B cell (primary cell): ENCODE measurements around the gene CTNNA1. TPM values are rescaled to one million over a fixed set of nuclear protein-coding genes. Genes with fewer than 3 reads are reported as not detected.

Experiments
- ATAC-seq: fragments of 200-7000 bp; cut with Tn5 transposase; one replicate; pipeline ENCODE4 v1.10.0; 2021; ENCODE audit warnings: low read depth, mild to moderate bottlenecking, moderate number of reproducible peaks, moderate library complexity
- CTCF ChIA-PET: fragments of 350-600 bp; sonication (Branson Sonifier 250); formaldehyde crosslinking; loops from one replicate; lab custom pipeline; 2021; ENCODE audit warnings: antibody characterized with exemption, inconsistent platforms; lab: Charles Lee
- POLR2A ChIA-PET: fragments of 350-600 bp; sonication (Branson Sonifier 250); formaldehyde crosslinking; loops from one replicate; lab custom pipeline; 2021; ENCODE audit warnings: antibody characterized with exemption; lab: Charles Lee
- DNase-seq: peaks from one replicate; pipeline ENCODE4 v3.0.0; 2013
- H2AFZ ChIP-seq: 2 replicates; pipeline ENCODE4 v1.6.1; 2012; ENCODE audit warnings: mild to moderate bottlenecking, low read depth, low read length; ENCODE audit not compliant: insufficient read depth, poor library complexity, severe bottlenecking
- H3K27ac ChIP-seq, 2 donors: 1 replicate in 1 of 2; 2 replicates in 1 of 2; pipeline ENCODE4 v1.5.1; 2012 to 2013; ENCODE audit warnings: low read length in 2 of 2, mild to moderate bottlenecking in 2 of 2, moderate library complexity in 1 of 2
- H3K27me3 ChIP-seq, 4 experiments: fragments of 200-600 bp in 1 of 4; sonication (generic) in 1 of 4; replicated peaks in 1 of 4; 1 replicate in 2 of 4; 2 replicates in 2 of 4; pipeline versions ENCODE4 v1.6.1 to v1.7.0; 2013 to 2016; ENCODE audit warnings: low read length in 3 of 4, mild to moderate bottlenecking in 2 of 4, mixed read lengths in 1 of 4, moderate library complexity in 1 of 4; ENCODE audit not compliant: insufficient read depth in 4 of 4, control insufficient read depth in 3 of 4; ENCODE audit errors: control extremely low read depth in 1 of 4
- H3K36me3 ChIP-seq, 2 experiments: replicated peaks in 1 of 2; 1 replicate in 1 of 2; 2 replicates in 1 of 2; pipeline versions ENCODE4 v1.6.1 to v1.7.1; 2013; ENCODE audit warnings: low read length in 1 of 2; ENCODE audit not compliant: insufficient read depth in 2 of 2, control insufficient read depth in 1 of 2; ENCODE audit errors: control extremely low read depth in 1 of 2, extremely low read depth in 1 of 2
- H3K4me1 ChIP-seq, 2 donors: fragments of 200-600 bp in 1 of 2; sonication (generic) in 1 of 2; 1 replicate in 1 of 2; 2 replicates in 1 of 2; pipeline versions ENCODE4 v1.5.1 to v1.6.1; 2013 to 2017; ENCODE audit warnings: low read length in 2 of 2; ENCODE audit not compliant: control insufficient read depth in 2 of 2, insufficient read depth in 2 of 2
- H3K4me2 ChIP-seq: replicated peaks from 2 replicates; pipeline ENCODE3; 2012; ENCODE audit warnings: mild to moderate bottlenecking, low read depth, low read length; ENCODE audit not compliant: poor library complexity, severe bottlenecking
- H3K4me3 ChIP-seq, 5 experiments: fragments of 200-600 bp in 1 of 5; sonication (generic) in 1 of 5; 1 replicate in 3 of 5; 2 replicates in 2 of 5; pipeline versions ENCODE4 v1.5.1 to v1.7.0; 2011 to 2016; ENCODE audit warnings: low read length in 4 of 5, mild to moderate bottlenecking in 4 of 5, low read depth in 2 of 5, control low read depth in 1 of 5, moderate library complexity in 1 of 5; ENCODE audit not compliant: insufficient read depth in 1 of 5; ENCODE audit errors: control extremely low read depth in 1 of 5, extremely low read depth in 1 of 5
- H3K79me2 ChIP-seq: fragments of 200-600 bp; sonication (generic); one replicate; pipeline ENCODE4 v1.6.0; 2016; ENCODE audit warnings: low read length; ENCODE audit not compliant: control insufficient read depth, insufficient read depth
- H3K9ac ChIP-seq: fragments of 200-600 bp; sonication (generic); 2 replicates; pipeline ENCODE4 v1.6.1; 2017; ENCODE audit warnings: mild to moderate bottlenecking, low read length, moderate library complexity
- H3K9me3 ChIP-seq, 3 donors: one replicate each; pipeline versions ENCODE4 v1.6.1 to v1.7.1; 2013; ENCODE audit warnings: low read length in 2 of 3; ENCODE audit not compliant: control insufficient read depth in 2 of 3, insufficient read depth in 1 of 3; ENCODE audit errors: control extremely low read depth in 1 of 3
- H4K20me1 ChIP-seq: 2 replicates; pipeline ENCODE4 v1.6.0; 2012; ENCODE audit warnings: mild to moderate bottlenecking, low read length; ENCODE audit not compliant: insufficient read depth, control insufficient read depth, poor library complexity, severe bottlenecking
- H3K27ac Mint-ChIP-seq: one replicate; pipeline ENCODE4 v1.8.0; 2021; ENCODE audit warnings: mixed read lengths
- H3K27me3 Mint-ChIP-seq: one replicate; pipeline ENCODE4 v1.8.0; 2021; ENCODE audit warnings: mixed read lengths
- H3K4me1 Mint-ChIP-seq: one replicate; pipeline ENCODE4 v1.8.0; 2021; ENCODE audit warnings: mixed read lengths
- H3K4me3 Mint-ChIP-seq: one replicate; pipeline ENCODE4 v1.8.0; 2021; ENCODE audit warnings: mixed read lengths
- H3K9me3 Mint-ChIP-seq: one replicate; pipeline ENCODE4 v1.8.0; 2022; ENCODE audit warnings: mixed read lengths; ENCODE audit not compliant: insufficient read depth
- EZH2 ChIP-seq: IDR thresholded peaks from 2 replicates; pipeline ENCODE4 v1.6.1; 2012; ENCODE audit warnings: borderline replicate concordance, low read depth, mild to moderate bottlenecking, moderate library complexity, low read length; ENCODE audit not compliant: insufficient read depth, poor library complexity, severe bottlenecking
- WGBS: methylation state at CpG from one replicate; pipeline ENCODE4 v1.1.5; 2013; ENCODE audit warnings: missing lambda C conversion rate; ENCODE audit not compliant: insufficient coverage; 5-methylcytosine and 5-hydroxymethylcytosine counted together
- intact Hi-C: fragments of 100-400 bp; cut with micrococcal nuclease; formaldehyde crosslinking; loops from one replicate; pipeline ENCODE4 v1.10.0; 2022
- polyA plus RNA-seq: library from polyadenylated mRNA; depleted of rRNA; stranded (reverse); fragments of >200 nt; gene quantifications from 2 replicates; pipeline ENCODE4 v1.2.3, GENCODE V29; 2012
- total RNA-seq, 2 donors: library from RNA; stranded (reverse); fragments of 120-200 nt in 1 of 2; gene quantifications; 1 replicate in 1 of 2; 2 replicates in 1 of 2; pipeline versions ENCODE4 v1.2.3 to v1.2.4, GENCODE V29; 2013 to 2022
- TF ChIP-seq, protein P1 (sequence below): fragments of 200-600 bp; IDR thresholded peaks from one replicate; pipeline ENCODE4 v1.8.0; 2022; ENCODE audit warnings: antibody characterized with exemption, mild to moderate bottlenecking

Gene CTNNA1
- total and polyA plus RNA-seq, 2 donors (not counting 1 experiment from before 2014, with no cell fraction given) = 22.7 to 96.0 TPM

DNA sequence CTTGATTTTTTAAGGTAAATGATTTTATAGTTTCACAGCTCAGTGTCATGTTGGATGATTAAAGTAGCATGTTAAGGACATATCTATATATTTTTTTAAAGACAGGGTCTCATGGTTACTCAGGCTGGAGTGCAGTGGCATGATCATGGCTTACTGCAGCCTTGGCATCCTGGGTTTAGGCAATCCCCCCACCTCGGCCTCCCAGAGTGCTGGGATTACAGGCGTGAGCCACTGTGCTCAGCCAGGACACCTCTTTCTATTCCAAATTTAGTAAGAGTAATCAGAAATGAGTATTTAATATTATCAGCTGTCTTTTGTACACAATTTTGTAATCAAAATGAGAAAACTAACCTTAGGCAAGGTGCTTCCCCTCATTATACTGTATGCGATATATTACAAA is 160.5 kb downstream of the CTNNA1 start:
- peaks cover 3% of the 10 kb centered on the region for H3K4me1 Mint-ChIP-seq
- 100% methylated on average over 2 of the region's 3 CpGs for WGBS
- POLR2A ChIA-PET = no interaction called here

DNA sequence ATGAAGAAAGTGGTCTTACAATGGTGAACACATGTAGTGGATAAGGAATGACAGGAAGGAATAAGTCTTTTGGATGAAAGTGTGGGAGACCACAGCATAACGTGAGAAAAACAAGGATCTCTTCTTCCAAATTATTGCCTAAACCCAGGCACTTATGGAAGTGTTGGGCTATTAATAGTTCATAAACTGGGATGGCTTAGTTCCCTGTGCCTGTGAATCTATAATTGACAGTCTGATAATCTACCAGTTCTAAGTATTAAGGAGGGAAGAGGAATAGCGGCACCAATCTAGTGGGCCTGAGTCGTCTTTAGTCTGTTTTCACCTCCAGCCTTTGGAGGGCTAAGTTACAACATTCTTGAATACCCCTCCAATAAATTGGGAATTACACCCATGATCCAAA is 161.1 kb downstream of the CTNNA1 start:
- Histone ChIP-seq H3K27me3 (no peaks in the 10 kb centered on the region), H3K27ac (no peak overlapping the region), H3K79me2 (no peaks in the 10 kb centered on the region), H3K9ac (no peak overlapping the region), H2AFZ (no peak overlapping the region), H4K20me1 (no peaks in the 10 kb centered on the region), H3K4me2 (no peak overlapping the region), H3K4me1 (no peaks in the 10 kb centered on the region), H3K9me3 (no peaks in the 10 kb centered on the region), H3K36me3 (peaks cover 0 to 4% of the 10 kb centered on the region in 2 experiments), H3K4me3 (no peak overlapping the region)
- Mint-ChIP-seq H3K9me3 (no peaks in the 10 kb centered on the region), H3K4me3 (no peak overlapping the region), H3K4me1 (peaks cover 3% of the 10 kb centered on the region), H3K27me3 (no peaks in the 10 kb centered on the region), H3K27ac (no peak overlapping the region)
- DNase-seq = no peak
- 83% methylated on average over 1 of the region's 3 CpGs for WGBS
- TF ChIP-seq, protein P1, sequence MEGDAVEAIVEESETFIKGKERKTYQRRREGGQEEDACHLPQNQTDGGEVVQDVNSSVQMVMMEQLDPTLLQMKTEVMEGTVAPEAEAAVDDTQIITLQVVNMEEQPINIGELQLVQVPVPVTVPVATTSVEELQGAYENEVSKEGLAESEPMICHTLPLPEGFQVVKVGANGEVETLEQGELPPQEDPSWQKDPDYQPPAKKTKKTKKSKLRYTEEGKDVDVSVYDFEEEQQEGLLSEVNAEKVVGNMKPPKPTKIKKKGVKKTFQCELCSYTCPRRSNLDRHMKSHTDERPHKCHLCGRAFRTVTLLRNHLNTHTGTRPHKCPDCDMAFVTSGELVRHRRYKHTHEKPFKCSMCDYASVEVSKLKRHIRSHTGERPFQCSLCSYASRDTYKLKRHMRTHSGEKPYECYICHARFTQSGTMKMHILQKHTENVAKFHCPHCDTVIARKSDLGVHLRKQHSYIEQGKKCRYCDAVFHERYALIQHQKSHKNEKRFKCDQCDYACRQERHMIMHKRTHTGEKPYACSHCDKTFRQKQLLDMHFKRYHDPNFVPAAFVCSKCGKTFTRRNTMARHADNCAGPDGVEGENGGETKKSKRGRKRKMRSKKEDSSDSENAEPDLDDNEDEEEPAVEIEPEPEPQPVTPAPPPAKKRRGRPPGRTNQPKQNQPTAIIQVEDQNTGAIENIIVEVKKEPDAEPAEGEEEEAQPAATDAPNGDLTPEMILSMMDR = no peak
- no peak for TF ChIP-seq EZH2
- ATAC-seq = no peak
- ChIA-PET CTCF (no interaction called here), POLR2A (no interaction called here)
- intact Hi-C loops = no loop called here

More for the DNA sequence above, 160.5 kb downstream of the CTNNA1 start:
- intact Hi-C loops = no loop called here
- no peak for ATAC-seq
- H3K4me2 ChIP-seq = no peak overlapping the region
- no peak overlapping the region for H3K27ac ChIP-seq
- no peaks in the 10 kb centered on the region for H3K27me3 Mint-ChIP-seq
- H3K4me1 ChIP-seq = no peaks in the 10 kb centered on the region
- H3K27me3 ChIP-seq = no peaks in the 10 kb centered on the region
- CTCF ChIA-PET = no interaction called here
- no peaks in the 10 kb centered on the region for H3K9me3 Mint-ChIP-seq
- no peak overlapping the region for H2AFZ ChIP-seq
- H3K4me3 Mint-ChIP-seq = no peak overlapping the region
- H3K79me2 ChIP-seq = no peaks in the 10 kb centered on the region
- no peak for DNase-seq
- no peak overlapping the region for H3K9ac ChIP-seq
- H3K9me3 ChIP-seq = no peaks in the 10 kb centered on the region
- no peaks in the 10 kb centered on the region for H4K20me1 ChIP-seq
- no peak overlapping the region for H3K4me3 ChIP-seq
- no peak overlapping the region for H3K27ac Mint-ChIP-seq
- peaks cover 0 to 4% of the 10 kb centered on the region in 2 experiments for H3K36me3 ChIP-seq
- TF ChIP-seq, protein P1 = no peak
- no peak for TF ChIP-seq EZH2
